NCI-H748 (cell line): ENCODE measurements around the gene CLCN5.

Experiments
- DNase-seq: peaks from one replicate; lab custom pipeline; 2025; ENCODE audit not compliant: unreplicated experiment; lab: John Stamatoyannopoulos, UW

The CLCN5 gene

GRCh38 chrX:49932791-49933190 is 10.4 kb downstream of the CLCN5 start:
- no peak for DNase-seq

GRCh38 chrX:49934148-49934547 is 11.8 kb downstream of the CLCN5 start:
- DNase-seq, result no peak

- no peak for DNase-seq
These were observed 12.3 kb downstream of the CLCN5 start for GRCh38 chrX:49934729-49935128.

- no peak for DNase-seq
These were observed 25.4 kb downstream of the CLCN5 start for GRCh38 chrX:49947781-49948180.

GRCh38 chrX:49949961-49950360 is 27.6 kb downstream of the CLCN5 start:
- DNase-seq, result no peak

- no peak for DNase-seq
These were observed 29.3 kb downstream of the CLCN5 start for GRCh38 chrX:49951524-49952193.

GRCh38 chrX:49956313-49956712 is 33.9 kb downstream of the CLCN5 start:
- peak; percentile 0 for DNase-seq

- no peak for DNase-seq
These were observed 36.5 kb downstream of the CLCN5 start for GRCh38 chrX:49958727-49959485.

- no peak for DNase-seq
These were observed 37.2 kb downstream of the CLCN5 start for GRCh38 chrX:49959602-49960001.

GRCh38 chrX:49960061-49960460 is 37.7 kb downstream of the CLCN5 start:
- DNase-seq, result no peak

GRCh38 chrX:49970674-49971073 is 48.3 kb downstream of the CLCN5 start:
- DNase-seq, result no peak

- DNase-seq, result no peak
These were observed 50.0 kb downstream of the CLCN5 start for GRCh38 chrX:49972328-49972860.

- no peak for DNase-seq
These were observed 54.3 kb downstream of the CLCN5 start for GRCh38 chrX:49976682-49977197.

GRCh38 chrX:49977319-49978090 is 55.1 kb downstream of the CLCN5 start:
- peak; percentile 19 for DNase-seq

- DNase-seq, result no peak
These were observed 55.8 kb downstream of the CLCN5 start for GRCh38 chrX:49978176-49978575.

GRCh38 chrX:49986058-49986457 is 63.7 kb downstream of the CLCN5 start:
- no peak for DNase-seq

GRCh38 chrX:49987651-49988050 is 65.3 kb downstream of the CLCN5 start:
- no peak for DNase-seq

GRCh38 chrX:49988143-49988542 is 65.7 kb downstream of the CLCN5 start:
- DNase-seq, result no peak

- DNase-seq, result peak; percentile 30
These were observed 69.4 kb downstream of the CLCN5 start for GRCh38 chrX:49991758-49992157.

- no peak for DNase-seq
These were observed 70.5 kb downstream of the CLCN5 start for GRCh38 chrX:49992853-49993252.

- no peak for DNase-seq
These were observed 71.3 kb downstream of the CLCN5 start for GRCh38 chrX:49993661-49994060.
